Ectodermal cell (in vitro differentiated cells): ENCODE results near the gene SLC23A3.
A peak's percentile ranks its signal among the peaks of the same experiment; 100 is the strongest.

ENCODE experiments used
- H3K27ac ChIP-seq: 2 replicates; pipeline ENCODE4 v1.7.0; 2013; ENCODE audit warnings: mild to moderate bottlenecking, low read depth, low read length; ENCODE audit not compliant: insufficient read depth, poor library complexity, severe bottlenecking
- H3K27me3 ChIP-seq: 2 replicates; pipeline ENCODE4 v1.7.0; 2013; ENCODE audit warnings: mild to moderate bottlenecking, low read length; ENCODE audit not compliant: insufficient read depth, control insufficient read depth, poor library complexity, severe bottlenecking
- H3K36me3 ChIP-seq: one replicate; pipeline ENCODE4 v1.7.0; 2013; ENCODE audit warnings: low read length; ENCODE audit not compliant: control insufficient read depth, insufficient read depth
- H3K4me1 ChIP-seq: one replicate; pipeline ENCODE4 v1.7.0; 2013; ENCODE audit warnings: low read length; ENCODE audit not compliant: control insufficient read depth, insufficient read depth
- H3K4me3 ChIP-seq: 2 replicates; pipeline ENCODE4 v1.7.0; 2013; ENCODE audit warnings: low read depth, low read length, control low read depth; ENCODE audit not compliant: insufficient read depth
- H3K9me3 ChIP-seq: 2 replicates; pipeline ENCODE4 v1.7.0; 2013; ENCODE audit warnings: mild to moderate bottlenecking, low read length, moderate library complexity; ENCODE audit not compliant: control insufficient read depth
- WGBS, 2 experiments: methylation state at CpG; one replicate each; pipeline ENCODE4 v1.1.7; 2013; ENCODE audit warnings: missing lambda C conversion rate in 2 of 2; 5-methylcytosine and 5-hydroxymethylcytosine counted together

The SLC23A3 gene

GRCh38 chr2:219182331-219183150 lies 12.7 kb upstream of the SLC23A3 start:
- H3K27ac ChIP-seq = no peak overlapping the region

GRCh38 chr2:219181531-219181930 lies 11.7 kb upstream of the SLC23A3 start:
- H3K4me3 ChIP-seq = no peak overlapping the region
- peaks cover 9% of the 10 kb centered on the region for H3K4me1 ChIP-seq
- WGBS, 2 experiments = 91 to 96% methylated on average over 6 of the region's 6 CpGs
- H3K9me3 ChIP-seq = no peaks in the 10 kb centered on the region
- H3K36me3 ChIP-seq = peaks cover 35% of the 10 kb centered on the region
- no peak overlapping the region for H3K27ac ChIP-seq
- no peaks in the 10 kb centered on the region for H3K27me3 ChIP-seq

More at GRCh38 chr2:219182331-219183150, 12.7 kb upstream of the SLC23A3 start:
- Histone ChIP-seq H3K27me3 (no peaks in the 10 kb centered on the region), H3K9me3 (no peaks in the 10 kb centered on the region), H3K4me1 (peaks cover 9% of the 10 kb centered on the region), H3K36me3 (peaks cover 35% of the 10 kb centered on the region), H3K4me3 (no peak overlapping the region)
- WGBS, 2 experiments = 94% methylated on average over 8 of the region's 8 CpGs

- H3K36me3 ChIP-seq = peaks cover 35% of the 10 kb centered on the region
- H3K4me3 ChIP-seq = no peak overlapping the region
- H3K9me3 ChIP-seq = no peaks in the 10 kb centered on the region
- H3K27ac ChIP-seq = no peak overlapping the region
- peaks cover 12% of the 10 kb centered on the region for H3K4me1 ChIP-seq
- WGBS, 2 experiments = 93 to 95% methylated on average over 5 of the region's 5 CpGs
- no peaks in the 10 kb centered on the region for H3K27me3 ChIP-seq
These were observed 11.1 kb upstream of the SLC23A3 start for GRCh38 chr2:219180961-219181360.

- Histone ChIP-seq H3K4me3 (no peak overlapping the region), H3K36me3 (peaks cover 35% of the 10 kb centered on the region), H3K9me3 (no peaks in the 10 kb centered on the region), H3K27me3 (no peaks in the 10 kb centered on the region), H3K27ac (no peak overlapping the region), H3K4me1 (peaks cover 15% of the 10 kb centered on the region)
- WGBS, 2 experiments = 95 to 97% methylated on average over 9 of the region's 9 CpGs
These were observed 10.0 kb upstream of the SLC23A3 start for GRCh38 chr2:219179601-219180465.

GRCh38 chr2:219178377-219179175 lies 8.7 kb upstream of the SLC23A3 start:
- 9% methylated on average over 45 of the region's 45 CpGs for whole genome bisulfite sequencing, 2 experiments
- Histone ChIP-seq H3K4me1 (peaks cover 15% of the 10 kb centered on the region), H3K4me3 (peak overlapping the region; percentile 88), H3K27ac (no peak overlapping the region), H3K36me3 (peaks cover 35% of the 10 kb centered on the region), H3K27me3 (no peaks in the 10 kb centered on the region), H3K9me3 (no peaks in the 10 kb centered on the region)

- Histone ChIP-seq H3K36me3 (peaks cover 32% of the 10 kb centered on the region), H3K27ac (peak within 1 kb of the TSS; percentile 67), H3K9me3 (no peaks in the 10 kb centered on the region), H3K4me3 (peak within 1 kb of the TSS; percentile 88), H3K4me1 (peaks cover 15% of the 10 kb centered on the region), H3K27me3 (no peaks in the 10 kb centered on the region)
- 0 to 1% methylated on average over 67 of the region's 67 CpGs for WGBS, 2 experiments
These were observed 7.9 kb upstream of the SLC23A3 start, which contains the start of gene RETREG2 for GRCh38 chr2:219177552-219178376. TSS of gene RETREG2 (plus strand) at chr2:219178275. CDS start at chr2:219178353, 78 bp downstream.

- peaks cover 24% of the 10 kb centered on the region for H3K36me3 ChIP-seq
- H3K4me3 ChIP-seq = peak within 1 kb of the TSS; percentile 88
- peaks cover 15% of the 10 kb centered on the region for H3K4me1 ChIP-seq
- 0 to 1% methylated on average over 67 to 69 of the region's 69 CpGs for WGBS, 2 experiments
- H3K9me3 ChIP-seq = no peaks in the 10 kb centered on the region
- H3K27me3 ChIP-seq = no peaks in the 10 kb centered on the region
- peak within 1 kb of the TSS; percentile 67 for H3K27ac ChIP-seq
These were observed 7.2 kb upstream of the SLC23A3 start, which contains the start of gene CNPPD1 for GRCh38 chr2:219176818-219177551. TSS of gene CNPPD1 (minus strand) at chr2:219176925. CDS start at chr2:219176828, 97 bp downstream.

- H3K27ac ChIP-seq = no peak overlapping the region
- H3K36me3 ChIP-seq = peaks cover 16% of the 10 kb centered on the region
- peak overlapping the region; percentile 88 for H3K4me3 ChIP-seq
- H3K9me3 ChIP-seq = no peaks in the 10 kb centered on the region
- H3K4me1 ChIP-seq = peaks cover 15% of the 10 kb centered on the region
- WGBS, 2 experiments = 4 to 5% methylated on average over 45 of the region's 45 CpGs
- no peaks in the 10 kb centered on the region for H3K27me3 ChIP-seq
These were observed 6.3 kb upstream of the SLC23A3 start for GRCh38 chr2:219175928-219176817.
